DND-41 (cell line): ENCODE measurements around the gene ZNF226.
"Not testable (repeated sequence)": the region's sequence is repeated elsewhere in the genome, so short reads cannot be mapped to it uniquely, and the experiment has no call there.

Experiments
- ATAC-seq: fragments of 200-7000 bp; cut with Tn5 transposase; 3 replicates; pipeline ENCODE4 v1.9.1; 2021; ENCODE audit warnings: low read depth; ENCODE audit not compliant: insufficient read depth
- DNase-seq: peaks from one replicate; pipeline ENCODE4 v3.0.0-alpha.2; 2020
- H2AFZ ChIP-seq: 2 replicates; pipeline ENCODE4 v1.6.0; 2012; ENCODE audit warnings: low read depth, low read length
- H3K27ac ChIP-seq: 2 replicates; pipeline ENCODE4 v1.5.1; 2012; ENCODE audit warnings: low read length, inconsistent platforms
- H3K27me3 ChIP-seq: fragments of 200-600 bp; sonication (generic); 2 replicates; pipeline ENCODE4 v1.6.0; 2012; ENCODE audit warnings: low read length, mild to moderate bottlenecking, inconsistent platforms; ENCODE audit not compliant: insufficient read depth, poor library complexity
- H3K36me3 ChIP-seq: 2 replicates; pipeline ENCODE4 v1.5.1; 2012; ENCODE audit warnings: low read length, inconsistent platforms; ENCODE audit not compliant: insufficient read depth
- H3K4me1 ChIP-seq: 2 replicates; pipeline ENCODE4 v1.5.1; 2012; ENCODE audit warnings: mild to moderate bottlenecking, low read length; ENCODE audit not compliant: insufficient read depth
- H3K4me2 ChIP-seq: 2 replicates; pipeline ENCODE4 v1.6.0; 2012; ENCODE audit warnings: mild to moderate bottlenecking, moderate library complexity, low read length, inconsistent platforms; ENCODE audit not compliant: insufficient read depth
- H3K4me3 ChIP-seq, 2 experiments: fragments of 200-600 bp in 1 of 2; shearing (Covaris generic) in 1 of 2; 2 replicates each; pipeline ENCODE4 v1.5.1; 2012 to 2016; ENCODE audit warnings: inconsistent platforms in 2 of 2, low read length in 2 of 2, mild to moderate bottlenecking in 2 of 2, low read depth in 1 of 2, moderate library complexity in 1 of 2
- H3K79me2 ChIP-seq: 2 replicates; pipeline ENCODE4 v1.6.0; 2012; ENCODE audit warnings: low read length, inconsistent platforms; ENCODE audit not compliant: insufficient read depth
- H3K9ac ChIP-seq: 2 replicates; pipeline ENCODE4 v1.6.0; 2012; ENCODE audit warnings: low read depth, mild to moderate bottlenecking, inconsistent platforms, low read length, moderate library complexity
- H3K9me3 ChIP-seq: 2 replicates; pipeline ENCODE4 v1.5.1; 2012; ENCODE audit warnings: low read length, moderate library complexity, mild to moderate bottlenecking, inconsistent platforms; ENCODE audit not compliant: insufficient read depth, severe bottlenecking
- H4K20me1 ChIP-seq: 2 replicates; pipeline ENCODE4 v1.6.0; 2012; ENCODE audit warnings: low read length; ENCODE audit not compliant: insufficient read depth
- CTCF ChIP-seq: IDR thresholded peaks from 2 replicates; pipeline ENCODE4 v1.5.1; 2012; ENCODE audit warnings: borderline replicate concordance, low read length, moderate library complexity, mild to moderate bottlenecking; ENCODE audit not compliant: poor library complexity, severe bottlenecking; ENCODE audit errors: extremely low read depth
- EZH2 ChIP-seq: IDR thresholded peaks from 3 replicates; pipeline ENCODE4 v1.6.1; 2012; ENCODE audit warnings: borderline replicate concordance, low read depth, mild to moderate bottlenecking, moderate library complexity, low read length, inconsistent platforms; ENCODE audit not compliant: severe bottlenecking

Gene ZNF226

GRCh38 chr19:44192127-44192526, 27.2 kb downstream of the ZNF226 start:
- no peaks in the 10 kb centered on the region for H3K79me2 ChIP-seq
- no peak overlapping the region for H3K9ac ChIP-seq
- H4K20me1 ChIP-seq = no peaks in the 10 kb centered on the region
- no peaks in the 10 kb centered on the region for H3K27me3 ChIP-seq
- no peak overlapping the region for H3K4me2 ChIP-seq
- H3K9me3 ChIP-seq = no peaks in the 10 kb centered on the region
- H3K4me3 ChIP-seq = no peak overlapping the region
- H3K4me1 ChIP-seq = no peaks in the 10 kb centered on the region
- H3K27ac ChIP-seq = no peak overlapping the region
- ATAC-seq (no peak), DNase-seq (no peak)
- TF ChIP-seq EZH2 = no peak
- H3K36me3 ChIP-seq = no peaks in the 10 kb centered on the region
- H2AFZ ChIP-seq = no peak overlapping the region

GRCh38 chr19:44196772-44197171, 31.9 kb downstream of the ZNF226 start:
- ATAC-seq = no peak
- no peaks in the 10 kb centered on the region for H3K4me1 ChIP-seq

GRCh38 chr19:44202470-44202869, 37.6 kb downstream of the ZNF226 start:
- peaks cover under 1% of the 10 kb centered on the region; the same call in 1 of the 2 replicates for H3K79me2 ChIP-seq
- no peak overlapping the region for H3K27ac ChIP-seq
- no peak overlapping the region for H3K4me3 ChIP-seq
- DNase-seq = no peak
- H3K4me2 ChIP-seq = no peak overlapping the region
- peaks cover 10% of the 10 kb centered on the region for H3K9me3 ChIP-seq
- no peaks in the 10 kb centered on the region for H4K20me1 ChIP-seq
- H3K9ac ChIP-seq = no peak overlapping the region
- H3K27me3 ChIP-seq = no peaks in the 10 kb centered on the region
- no peak overlapping the region for H2AFZ ChIP-seq
- peaks cover 6% of the 10 kb centered on the region for H3K4me1 ChIP-seq
- ATAC-seq = no peak
- no peak for TF ChIP-seq CTCF
- TF ChIP-seq EZH2 = no peak
- H3K36me3 ChIP-seq = no peaks in the 10 kb centered on the region

More at GRCh38 chr19:44196772-44197171, 31.9 kb downstream of the ZNF226 start:
- TF ChIP-seq EZH2 (no peak), CTCF (no peak)
- H3K4me3 ChIP-seq = no peak overlapping the region
- no peaks in the 10 kb centered on the region for H3K79me2 ChIP-seq
- no peak for DNase-seq
- no peaks in the 10 kb centered on the region for H3K36me3 ChIP-seq
- H3K9ac ChIP-seq = no peak overlapping the region
- no peaks in the 10 kb centered on the region for H3K27me3 ChIP-seq
- H3K27ac ChIP-seq = no peak overlapping the region
- H3K9me3 ChIP-seq = no peaks in the 10 kb centered on the region
- H4K20me1 ChIP-seq = no peaks in the 10 kb centered on the region
- no peak overlapping the region for H2AFZ ChIP-seq
- H3K4me2 ChIP-seq = no peak overlapping the region

GRCh38 chr19:44202974-44203373, 38.1 kb downstream of the ZNF226 start:
- H3K9ac ChIP-seq = no peak overlapping the region
- ATAC-seq (no peak), DNase-seq (no peak)
- H3K4me2 ChIP-seq = no peak overlapping the region
- peaks cover 6% of the 10 kb centered on the region; the same call in 1 of the 2 replicates for H3K79me2 ChIP-seq
- no peaks in the 10 kb centered on the region for H4K20me1 ChIP-seq
- no peak overlapping the region for H3K27ac ChIP-seq
- peaks cover 8% of the 10 kb centered on the region for H3K4me1 ChIP-seq
- no peak overlapping the region for H3K4me3 ChIP-seq
- no peak overlapping the region for H2AFZ ChIP-seq
- peaks cover 10% of the 10 kb centered on the region for H3K9me3 ChIP-seq
- TF ChIP-seq EZH2 (no peak), CTCF (no peak)
- H3K36me3 ChIP-seq = no peaks in the 10 kb centered on the region
- no peaks in the 10 kb centered on the region for H3K27me3 ChIP-seq

GRCh38 chr19:44203877-44204276, 39.0 kb downstream of the ZNF226 start:
- not testable (repeated sequence) for DNase-seq, H4K20me1 ChIP-seq, H3K9me3 ChIP-seq, ATAC-seq, H3K27me3 ChIP-seq, H3K36me3 ChIP-seq, H3K4me2 ChIP-seq, H3K79me2 ChIP-seq, H3K4me3 ChIP-seq, H3K9ac ChIP-seq, H2AFZ ChIP-seq, H3K27ac ChIP-seq
- H3K4me1 ChIP-seq = peaks cover 17% of the 10 kb centered on the region
